Measurements from ENCODE around the gene KRT20. TPM values are rescaled to one million over a fixed set of nuclear protein-coding genes. Genes with fewer than 3 reads are reported as not detected.

KRT20 gene
- total RNA-seq, 6 experiments from 2014 or later, result not detected

GRCh38 chr17:40896916-40897455, 11.9 kb upstream of the KRT20 start:
- Mint-ChIP-seq H3K4me1 (ENCODE audit: low read depth) (peaks cover 12% of the 10 kb centered on the region), H3K27ac (no peak overlapping the region), H3K4me3 (no peak overlapping the region), H3K27me3 (ENCODE audit: insufficient read depth) (peaks cover 16% of the 10 kb centered on the region), H3K36me3 (ENCODE audit: low read depth) (no peaks in the 10 kb centered on the region; the same call in 1 of the 2 replicates), H3K9me3 (no peaks in the 10 kb centered on the region)
- no peak for TF ChIP-seq CTCF (IDR thresholded peaks at IDR 0.05)
- DNase-seq, result no peak

- Mint-ChIP-seq H3K4me3 (no peak overlapping the region), H3K9me3 (no peaks in the 10 kb centered on the region), H3K4me1 (ENCODE audit: low read depth) (no peaks in the 10 kb centered on the region), H3K27me3 (ENCODE audit: insufficient read depth) (peaks cover 21% of the 10 kb centered on the region), H3K27ac (no peak overlapping the region), H3K36me3 (ENCODE audit: low read depth) (no peaks in the 10 kb centered on the region; the same call in 1 of the 2 replicates)
- no peak for DNase-seq
- TF ChIP-seq CTCF (IDR thresholded peaks at IDR 0.05), result no peak
These were observed 10.2 kb upstream of the KRT20 start for GRCh38 chr17:40895106-40895730.

- H3K27me3 Mint-ChIP-seq (ENCODE audit: insufficient read depth), result peaks cover 24% of the 10 kb centered on the region
- no peak for DNase-seq
- no peak overlapping the region for H3K4me3 Mint-ChIP-seq
- H3K27ac Mint-ChIP-seq, result no peak overlapping the region
- no peak for TF ChIP-seq CTCF (IDR thresholded peaks at IDR 0.05)
- no peaks in the 10 kb centered on the region for H3K4me1 Mint-ChIP-seq (ENCODE audit: low read depth)
- no peaks in the 10 kb centered on the region for H3K9me3 Mint-ChIP-seq
- H3K36me3 Mint-ChIP-seq (ENCODE audit: low read depth), result no peaks in the 10 kb centered on the region
These were observed 3.2 kb upstream of the KRT20 start for GRCh38 chr17:40888196-40888720.

- DNase-seq, result peak; percentile 10
- Mint-ChIP-seq H3K4me1 (ENCODE audit: low read depth) (no peaks in the 10 kb centered on the region), H3K27ac (no peak overlapping the region), H3K27me3 (ENCODE audit: insufficient read depth) (peaks cover 29% of the 10 kb centered on the region), H3K36me3 (ENCODE audit: low read depth) (no peaks in the 10 kb centered on the region), H3K4me3 (no peak overlapping the region), H3K9me3 (no peaks in the 10 kb centered on the region)
- TF ChIP-seq CTCF (IDR thresholded peaks at IDR 0.05), result no peak
These were observed 1.0 kb upstream of the KRT20 start for GRCh38 chr17:40886090-40886489.

- Mint-ChIP-seq H3K4me3 (no peak overlapping the region), H3K27me3 (ENCODE audit: insufficient read depth) (peaks cover 22% of the 10 kb centered on the region), H3K4me1 (ENCODE audit: low read depth) (no peaks in the 10 kb centered on the region), H3K27ac (no peak overlapping the region), H3K36me3 (ENCODE audit: low read depth) (no peaks in the 10 kb centered on the region), H3K9me3 (no peaks in the 10 kb centered on the region)
- TF ChIP-seq CTCF (IDR thresholded peaks at IDR 0.05), result no peak
- no peak for DNase-seq
These were observed 1.3 kb downstream of the KRT20 start for GRCh38 chr17:40883626-40884334.

All from HFFc6 (cell line).